ENCODE data around the gene WDR73. TPM values are rescaled to one million over a fixed set of nuclear protein-coding genes. Genes with fewer than 3 reads are reported as not detected.

The WDR73 gene
- total RNA-seq, 4 donors from 2014 or later = 16.7 to 22.8 (median 18.4) TPM

- Histone ChIP-seq H3K36me3 (peaks cover 0 to 27% (median 19%) of the 10 kb centered on the region in 4 donors), H3K4me3 (peak overlapping the region; percentile 66 to 84 (median 78)), H3K4me1 (peaks cover 8 to 40% (median 24%) of the 10 kb centered on the region in 4 donors), H3K9me3 (no peaks in the 10 kb centered on the region), H3K27ac (replicated peaks in 1 of 4) (no peak overlapping the region), H3K27me3 (no peaks in the 10 kb centered on the region)
- TF ChIP-seq POLR2AphosphoS5 (IDR thresholded peaks at IDR 0.05) (no peak), EP300 (IDR thresholded peaks at IDR 0.05) (no peak), POLR2A (IDR thresholded peaks at IDR 0.05; ENCODE audit: low read depth) (no peak), CTCF (IDR thresholded peaks at IDR 0.05) (no peak)
- intact Hi-C loops (cut with DNase I) = loop anchor here (2.0 kb wide), 1 partner anchor 57 kb away; the partner anchor contains the start of gene NMB
- 12% methylated on average over 6 of the region's 6 CpGs for WGBS
- no peak for DNase-seq (ENCODE audit: extremely low spot score)
Measured at GRCh38 chr15:84601555-84601838, 52.6 kb downstream of the WDR73 start.

- no peaks in the 10 kb centered on the region for H3K9me3 ChIP-seq
Measured at GRCh38 chr15:84600687-84601554, 53.2 kb downstream of the WDR73 start, which contains the start of gene ZSCAN2. Gene ZSCAN2 (plus strand): TSS chr15:84601009. CDS start chr15:84603928, 2,919 bp downstream.

GRCh38 chr15:84600331-84600686, 53.8 kb downstream of the WDR73 start:
- Histone ChIP-seq H3K4me3 (peak overlapping the region; percentile 66 to 84 (median 78)), H3K9me3 (no peaks in the 10 kb centered on the region), H3K4me1 (peaks cover 8 to 35% (median 22%) of the 10 kb centered on the region in 4 donors), H3K27ac (replicated peaks in 1 of 4) (peak overlapping the region; percentile 57 to 79 (median 72)), H3K27me3 (no peaks in the 10 kb centered on the region), H3K36me3 (peaks cover 0 to 16% (median 10%) of the 10 kb centered on the region in 4 donors)
- WGBS = 0% methylated on average over 20 of the region's 20 CpGs
- peak; percentile 95 for DNase-seq (ENCODE audit: extremely low spot score)
- intact Hi-C loops (cut with DNase I) = loop anchor here (2.0 kb wide), 1 partner anchor 58 kb away; the partner anchor contains the start of gene NMB
- TF ChIP-seq POLR2A (IDR thresholded peaks at IDR 0.05; ENCODE audit: low read depth) (no peak), EP300 (IDR thresholded peaks at IDR 0.05) (no peak), POLR2AphosphoS5 (IDR thresholded peaks at IDR 0.05) (no peak), CTCF (IDR thresholded peaks at IDR 0.05) (no peak)

More at GRCh38 chr15:84600687-84601554, 53.2 kb downstream of the WDR73 start, which contains the start of gene ZSCAN2:
- intact Hi-C loops (cut with DNase I) = loop anchor here (2.0 kb wide), 1 partner anchor 58 kb away; the partner anchor contains the start of gene NMB
- peak; percentile 58 to 80 for TF ChIP-seq POLR2AphosphoS5 (IDR thresholded peaks at IDR 0.05)
- no peak for TF ChIP-seq EP300 (IDR thresholded peaks at IDR 0.05)
- no peak for TF ChIP-seq POLR2A (IDR thresholded peaks at IDR 0.05; ENCODE audit: low read depth)
- no peak for TF ChIP-seq CTCF (IDR thresholded peaks at IDR 0.05)
- H3K4me1 ChIP-seq = peaks cover 8 to 40% (median 24%) of the 10 kb centered on the region in 4 donors
- H3K27ac ChIP-seq (replicated peaks in 1 of 4) = peak within 1 kb of the TSS; percentile 57 to 79 (median 72)
- DNase-seq (ENCODE audit: extremely low spot score) = peak; percentile 99
- 1% methylated on average over 21 of the region's 68 CpGs for WGBS
- H3K27me3 ChIP-seq = no peaks in the 10 kb centered on the region
- peak within 1 kb of the TSS; percentile 66 to 84 (median 78) for H3K4me3 ChIP-seq
- H3K36me3 ChIP-seq = peaks cover 0 to 21% (median 16%) of the 10 kb centered on the region in 4 donors

- Histone ChIP-seq H3K27me3 (no peaks in the 10 kb centered on the region), H3K9me3 (no peaks in the 10 kb centered on the region), H3K36me3 (peaks cover 0 to 12% (median 8%) of the 10 kb centered on the region in 4 donors), H3K27ac (replicated peaks in 1 of 4) (peak overlapping the region; percentile 31 to 79 (median 72)), H3K4me1 (peaks cover 8 to 31% (median 21%) of the 10 kb centered on the region in 4 donors), H3K4me3 (peak overlapping the region; percentile 66 to 84 (median 78))
- DNase-seq (ENCODE audit: extremely low spot score) = no peak
- intact Hi-C loops (cut with DNase I) = loop anchor here (2.0 kb wide), 1 partner anchor 59 kb away; the partner anchor contains the start of gene NMB
- TF ChIP-seq CTCF (IDR thresholded peaks at IDR 0.05) (no peak), EP300 (IDR thresholded peaks at IDR 0.05) (no peak), POLR2AphosphoS5 (IDR thresholded peaks at IDR 0.05) (no peak), POLR2A (IDR thresholded peaks at IDR 0.05; ENCODE audit: low read depth) (no peak)
- WGBS = 81% methylated on average over 10 of the region's 10 CpGs
Measured at GRCh38 chr15:84599906-84600305, 54.2 kb downstream of the WDR73 start.

Data from esophagus muscularis mucosa (tissue), 4 donors.